G401 (cell line): ENCODE measurements around the gene TNPO3. TPM values are rescaled to one million over a fixed set of nuclear protein-coding genes. Genes with fewer than 3 reads are reported as not detected.
"Not testable (repeated sequence)": the region's sequence is repeated elsewhere in the genome, so short reads cannot be mapped to it uniquely, and the experiment has no call there.

ENCODE experiments used
- DNase-seq: peaks from one replicate; pipeline ENCODE4 v3.0.0-alpha.2; 2015; ENCODE audit warnings: low spot score
- in situ Hi-C: cut with HindIII; loops from 2 replicates; pipeline ENCODE4 v1.10.0; 2016; ENCODE audit warnings: low sequenced_read_pairs, mixed read lengths
- total RNA-seq: library from RNA; depleted of rRNA; stranded (reverse); fragments of >200 nt; shearing (Covaris generic); gene quantifications from 2 replicates; pipeline ENCODE4 v1.2.3, GENCODE V29; 2014

TNPO3 gene
- total RNA-seq, 1 experiment from 2014 or later = 71.4 TPM

DNA sequence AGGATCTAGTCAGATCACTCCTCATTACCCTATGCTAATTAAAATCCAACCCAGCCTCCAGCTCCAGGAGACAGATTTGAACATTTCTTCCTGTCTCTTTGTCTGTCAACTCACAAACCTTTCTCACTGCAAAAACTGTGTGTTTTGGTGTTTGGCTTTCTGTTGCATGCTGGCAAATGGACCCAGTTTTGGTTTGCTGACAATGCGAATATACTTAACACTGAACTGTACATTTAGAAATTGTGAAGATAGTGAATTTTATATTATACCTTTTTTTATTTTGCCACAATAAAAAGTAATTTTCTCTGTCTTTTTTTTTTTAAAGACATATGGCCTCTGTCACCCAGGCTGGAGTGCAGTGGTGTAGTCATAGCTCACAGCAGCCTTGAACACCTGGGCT is 18.3 kb upstream of the TNPO3 start:
- no peak for DNase-seq
- in situ Hi-C loops = no loop called here

DNA sequence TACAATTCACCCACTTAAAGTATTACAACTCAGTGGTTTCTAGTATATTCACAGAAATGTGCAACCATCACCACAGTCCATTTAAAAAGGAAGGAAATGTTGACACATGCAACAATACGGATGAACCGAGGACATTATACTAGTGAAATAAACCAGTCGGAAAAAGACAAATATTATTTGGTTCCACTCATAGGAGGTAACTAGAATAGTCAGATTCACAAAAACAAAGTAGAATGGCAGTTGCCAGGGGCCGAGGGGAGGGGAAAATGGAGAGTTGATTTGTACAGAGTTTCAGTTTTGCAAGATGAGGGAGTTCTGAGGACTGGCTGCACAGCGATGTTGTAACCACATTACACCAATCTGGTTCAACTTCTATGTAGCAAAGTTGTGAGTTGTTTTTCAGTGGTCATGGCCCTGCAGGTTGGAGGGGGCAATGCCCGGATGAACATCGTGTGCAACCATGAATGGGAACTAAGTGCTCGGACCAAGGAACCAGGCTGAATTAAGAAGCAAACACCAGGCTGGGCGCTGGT is 17.6 kb upstream of the TNPO3 start:
- no peak for DNase-seq
- in situ Hi-C loops = no loop called here

DNA sequence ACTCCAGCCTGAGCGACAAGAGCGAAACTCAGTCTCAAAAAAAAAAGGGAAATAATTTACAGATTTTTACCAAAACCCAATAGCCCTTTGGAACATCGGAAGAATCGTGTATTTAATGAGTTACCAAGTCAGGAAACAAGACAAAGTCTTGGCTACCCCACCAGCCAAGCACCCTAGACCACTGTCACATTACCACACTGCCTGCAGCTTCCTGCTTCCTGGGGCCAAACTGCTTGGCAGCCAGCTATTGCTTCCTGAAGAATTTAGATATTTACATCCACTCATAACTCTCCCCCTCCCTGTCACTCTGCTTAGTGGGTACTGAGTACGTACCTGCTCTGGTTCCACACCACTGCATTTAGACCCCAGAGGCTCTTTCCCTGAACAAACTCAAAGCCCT is 14.1 kb upstream of the TNPO3 start:
- in situ Hi-C loops = no loop called here
- DNase-seq = no peak

DNA sequence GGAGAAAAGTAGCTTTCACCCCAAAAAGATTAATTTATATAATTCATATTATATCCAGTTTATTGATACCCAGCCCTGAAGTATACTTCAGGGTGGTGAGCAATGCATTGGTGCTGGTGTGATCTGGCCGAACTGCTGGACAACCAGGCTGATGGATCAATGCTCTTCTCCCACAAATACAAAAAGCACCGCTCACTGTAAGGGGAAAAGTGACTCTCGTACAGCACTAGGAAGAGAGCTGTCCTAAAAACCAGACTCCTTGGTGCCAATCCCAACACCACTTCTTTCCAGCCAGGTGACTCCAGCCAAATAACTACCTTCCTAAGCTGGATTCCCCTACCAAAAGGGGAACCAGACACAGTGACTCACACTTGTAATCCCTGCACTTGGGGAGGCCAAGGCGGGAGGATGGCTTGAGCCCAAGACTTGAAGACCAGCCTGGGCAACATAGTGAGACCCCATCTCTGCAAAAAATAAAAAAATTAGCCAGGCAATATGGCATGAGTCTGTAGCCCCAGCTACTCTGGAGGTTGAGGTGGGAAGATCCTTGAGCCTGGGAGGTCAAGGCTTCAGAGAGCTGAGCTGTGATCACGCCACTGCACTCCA is 13.1 kb upstream of the TNPO3 start:
- in situ Hi-C loops = no loop called here
- no peak for DNase-seq

DNA sequence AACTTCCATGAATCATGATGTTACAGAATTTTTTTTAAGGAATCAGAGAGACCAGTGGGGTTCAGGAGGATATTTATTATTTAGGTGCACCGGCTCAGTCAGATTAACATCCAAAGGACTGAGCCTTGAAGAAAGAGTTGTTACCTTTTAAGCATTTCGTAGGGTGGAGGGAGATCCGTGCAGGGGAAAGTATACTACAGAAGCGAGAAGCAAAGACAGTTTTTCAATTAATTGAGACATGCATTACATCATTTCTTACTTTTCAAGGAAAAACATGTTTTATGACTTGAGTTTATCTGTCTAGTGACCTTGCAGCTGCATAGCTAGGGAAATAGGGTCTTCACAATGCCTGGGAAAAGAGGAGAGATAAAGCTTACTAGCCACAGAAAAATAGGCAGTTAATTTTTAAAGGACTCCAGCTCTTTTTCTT is 12.2 kb upstream of the TNPO3 start:
- DNase-seq, in situ Hi-C loops: not testable (repeated sequence)

DNA sequence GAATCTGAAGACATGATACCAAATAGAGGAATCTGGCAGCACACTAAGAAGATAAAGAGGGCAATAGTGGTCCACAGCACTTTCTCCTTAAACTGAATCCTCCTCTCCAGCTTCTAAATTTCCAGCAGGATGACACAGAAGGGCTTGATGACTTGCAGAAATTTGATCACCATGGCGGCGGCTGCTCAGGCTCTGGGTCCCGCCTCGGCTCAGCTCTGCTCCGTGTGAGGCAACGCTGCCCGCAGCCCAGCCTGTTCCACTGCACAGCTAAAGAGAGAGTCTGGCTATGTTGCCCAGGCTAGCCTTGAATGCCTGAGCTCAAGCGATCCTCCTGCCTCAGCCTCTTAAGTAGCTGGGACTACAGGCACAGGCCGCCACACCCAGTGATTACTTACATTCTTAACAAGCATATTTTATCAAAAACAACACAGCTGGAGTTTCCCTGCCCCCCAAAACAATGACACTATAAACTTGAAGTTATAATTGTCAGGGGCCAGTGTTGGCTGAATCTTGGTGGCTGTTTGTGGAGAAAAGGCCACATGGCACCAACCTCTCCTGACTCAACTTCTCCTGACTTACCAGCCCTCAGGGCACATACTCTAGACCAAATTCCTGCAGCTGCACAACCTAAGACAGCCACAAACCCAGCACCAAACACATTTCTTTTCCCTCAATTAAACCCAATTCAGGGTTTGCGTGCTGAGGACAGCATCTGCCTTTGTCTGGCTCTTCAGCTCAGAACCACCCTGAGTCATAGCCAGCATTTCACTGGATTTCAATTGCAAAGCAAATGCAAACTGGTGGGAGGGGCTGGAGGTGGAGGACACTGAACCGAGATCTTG is 11.6 kb upstream of the TNPO3 start:
- in situ Hi-C loops = no loop called here
- DNase-seq = no peak

DNA sequence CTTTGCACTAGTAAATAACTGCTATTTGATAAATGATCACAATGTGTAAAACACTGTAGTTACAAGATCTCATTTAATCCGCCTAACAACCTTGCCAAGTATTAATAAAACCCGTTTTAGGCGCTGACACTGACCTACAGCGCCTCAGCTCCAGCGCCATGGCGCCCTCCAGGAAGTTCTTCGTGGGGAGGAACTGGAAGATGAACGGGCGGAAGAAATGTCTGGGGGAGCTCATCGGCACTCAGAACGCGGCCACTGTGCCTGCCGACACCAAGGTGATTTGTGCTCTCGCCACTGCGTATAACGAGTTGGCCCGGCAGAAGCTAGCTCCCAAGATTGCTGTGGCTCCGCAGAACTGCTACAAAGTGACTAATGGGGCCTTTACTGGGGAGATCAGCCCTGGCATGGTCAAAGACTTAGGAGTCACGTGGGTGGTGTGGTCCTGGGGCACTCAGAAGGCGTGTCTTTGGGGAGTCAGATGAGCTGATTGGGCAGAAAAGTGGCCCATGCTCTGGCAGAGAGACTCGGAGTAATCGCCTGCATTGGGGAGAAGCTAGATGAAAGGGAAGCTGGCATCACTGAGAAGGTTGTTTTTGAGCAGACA is 1.1 kb upstream of the TNPO3 start:
- in situ Hi-C loops = no loop called here
- DNase-seq = peak; percentile 10

DNA sequence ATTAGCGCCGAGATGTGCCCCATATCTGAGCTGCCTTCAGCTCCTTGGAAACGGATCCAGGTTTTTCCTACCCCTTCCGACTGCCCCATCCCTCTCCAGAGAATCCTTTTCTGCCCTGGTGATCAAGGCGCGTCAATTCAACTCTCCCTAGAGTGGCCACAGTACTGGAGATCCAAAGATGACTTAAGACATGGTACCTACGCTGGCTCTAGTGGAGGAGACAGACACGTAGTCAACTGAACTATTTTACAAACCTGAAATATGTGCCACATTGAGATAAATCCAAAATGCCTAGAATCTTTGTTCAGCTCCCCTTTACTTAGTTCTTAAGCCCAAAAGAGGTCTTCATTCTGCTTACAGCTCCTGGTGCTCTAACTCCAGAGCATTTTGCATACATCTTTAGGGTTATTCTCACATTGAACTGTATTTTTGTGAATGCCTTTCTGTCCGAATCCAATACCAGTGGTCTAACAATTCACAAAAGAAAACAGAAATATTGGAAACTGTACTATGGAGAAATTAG is 444 bp upstream of the TNPO3 start:
- DNase-seq = no peak
- in situ Hi-C loops = no loop called here

DNA sequence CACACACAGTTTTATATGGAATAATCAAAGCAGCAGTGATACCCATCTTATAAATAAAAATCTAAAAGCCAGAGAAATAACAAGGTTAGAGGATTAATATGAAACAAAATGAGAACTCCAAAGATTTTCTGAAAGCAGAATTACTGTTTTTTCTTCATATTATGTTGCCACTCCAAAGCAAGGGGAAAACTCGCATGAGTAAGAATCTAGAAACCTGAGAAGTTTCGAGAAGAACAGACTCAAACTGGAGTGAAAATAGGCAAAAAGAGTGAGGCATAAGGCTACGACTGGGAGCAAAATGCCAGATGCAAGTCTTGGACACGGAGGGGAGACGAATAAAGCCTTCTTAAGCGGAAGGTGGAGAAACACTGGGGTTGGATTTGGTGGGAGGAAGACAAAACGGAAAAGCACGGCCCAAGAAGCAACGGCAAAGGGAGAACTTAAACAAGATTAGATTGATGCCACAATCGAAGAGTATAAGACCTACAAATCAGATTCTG is 923 bp downstream of the TNPO3 start:
- in situ Hi-C loops = no loop called here
- no peak for DNase-seq

DNA sequence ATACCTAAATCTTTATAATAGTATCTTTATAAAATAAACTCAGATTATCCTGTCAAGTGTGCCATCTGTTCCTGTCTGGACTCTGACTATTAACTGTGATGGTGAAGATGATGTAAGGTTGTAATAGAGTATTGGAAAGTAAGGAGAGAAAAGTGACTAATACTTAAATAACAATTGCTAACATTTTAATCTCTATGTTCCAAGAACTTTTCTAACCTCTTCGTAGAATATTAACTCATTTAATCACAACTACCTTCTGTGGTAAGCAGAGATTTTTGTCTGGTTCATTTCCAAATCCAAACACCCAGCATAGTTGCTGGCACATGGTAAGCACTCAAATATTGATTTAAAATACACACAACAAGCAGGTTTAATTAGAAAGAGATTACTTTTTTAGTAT is 2.5 kb downstream of the TNPO3 start:
- in situ Hi-C loops = no loop called here
- DNase-seq = no peak

DNA sequence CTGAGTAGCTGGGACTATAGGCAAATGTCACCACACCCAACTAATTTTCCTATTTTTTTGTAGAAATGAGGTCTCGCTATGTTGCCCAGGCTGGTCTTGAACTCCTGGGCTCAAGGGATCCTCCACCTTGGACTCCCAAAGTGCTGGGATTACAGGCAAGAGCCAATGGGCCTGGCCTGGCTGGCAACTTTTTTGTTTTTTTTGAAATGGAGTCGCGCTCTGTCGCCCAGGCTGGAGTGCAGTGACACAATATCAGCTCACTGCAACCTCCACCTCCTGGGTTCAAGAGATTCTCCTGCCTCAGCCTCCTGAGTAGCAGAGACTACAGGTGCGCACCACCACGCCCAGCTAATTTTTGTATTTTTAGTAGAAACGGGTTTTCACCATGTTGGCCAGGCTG is 3.5 kb downstream of the TNPO3 start:
- in situ Hi-C loops = not testable (repeated sequence)

DNA sequence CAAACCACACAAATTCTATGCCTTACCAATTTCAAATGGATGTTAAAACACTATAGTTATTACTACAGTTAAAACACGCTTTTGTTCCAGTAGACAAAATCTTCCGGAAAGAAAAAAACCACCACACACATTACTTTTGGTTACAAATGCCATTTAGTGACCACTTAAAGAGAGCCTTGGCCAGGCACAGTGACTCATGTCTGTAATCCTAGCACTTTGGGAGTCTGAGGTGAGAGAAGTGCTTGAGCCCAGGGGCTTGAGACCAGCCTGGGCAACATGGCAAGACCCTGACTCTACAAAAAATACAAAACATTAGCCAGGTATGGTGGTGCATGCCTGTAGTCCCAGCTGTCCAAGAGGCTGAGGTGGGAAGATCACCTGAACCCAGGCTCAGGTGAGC is 7.2 kb downstream of the TNPO3 start:
- in situ Hi-C loops = no loop called here
- no peak for DNase-seq

More for the DNA sequence above, 3.5 kb downstream of the TNPO3 start:
- DNase-seq = not testable (repeated sequence)

DNA sequence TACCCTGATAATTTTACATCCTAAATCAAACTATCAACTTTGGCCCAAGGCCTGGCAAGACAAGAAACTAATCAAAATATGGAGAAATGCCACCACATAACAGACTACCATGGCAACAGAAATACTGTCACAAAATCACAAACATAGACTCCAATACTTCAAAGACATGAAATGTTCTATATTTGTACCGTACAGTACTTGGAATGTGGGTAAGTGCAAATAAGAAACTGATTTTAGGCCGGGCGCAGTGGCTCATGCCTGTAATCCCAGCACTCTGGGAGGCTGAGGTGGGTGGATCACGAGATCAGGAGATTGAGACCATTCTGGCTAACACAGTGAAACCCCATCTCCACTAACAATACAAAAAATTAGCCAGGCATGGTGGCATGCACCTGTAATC is 9.2 kb downstream of the TNPO3 start:
- no peak for DNase-seq
- in situ Hi-C loops = no loop called here

DNA sequence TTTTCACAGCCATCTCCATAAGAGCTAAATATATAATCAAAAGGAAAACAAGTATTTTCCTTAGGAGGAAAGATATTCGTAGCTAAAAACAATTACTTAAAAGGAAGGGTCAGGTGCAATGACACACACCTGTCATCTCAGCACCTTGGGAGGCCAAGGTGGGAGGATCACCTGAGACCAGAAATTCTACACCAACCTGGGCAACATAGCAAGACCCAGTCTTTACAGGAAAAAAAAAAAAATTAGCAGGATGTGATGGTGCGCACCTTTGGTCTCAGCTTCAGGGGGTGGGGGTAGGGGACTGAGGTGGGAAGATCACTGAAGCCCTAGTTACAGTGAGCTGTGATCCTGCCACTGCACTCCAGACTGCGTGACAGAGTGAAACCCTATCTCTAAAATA is 11.9 kb downstream of the TNPO3 start:
- in situ Hi-C loops = no loop called here
- DNase-seq = no peak

DNA sequence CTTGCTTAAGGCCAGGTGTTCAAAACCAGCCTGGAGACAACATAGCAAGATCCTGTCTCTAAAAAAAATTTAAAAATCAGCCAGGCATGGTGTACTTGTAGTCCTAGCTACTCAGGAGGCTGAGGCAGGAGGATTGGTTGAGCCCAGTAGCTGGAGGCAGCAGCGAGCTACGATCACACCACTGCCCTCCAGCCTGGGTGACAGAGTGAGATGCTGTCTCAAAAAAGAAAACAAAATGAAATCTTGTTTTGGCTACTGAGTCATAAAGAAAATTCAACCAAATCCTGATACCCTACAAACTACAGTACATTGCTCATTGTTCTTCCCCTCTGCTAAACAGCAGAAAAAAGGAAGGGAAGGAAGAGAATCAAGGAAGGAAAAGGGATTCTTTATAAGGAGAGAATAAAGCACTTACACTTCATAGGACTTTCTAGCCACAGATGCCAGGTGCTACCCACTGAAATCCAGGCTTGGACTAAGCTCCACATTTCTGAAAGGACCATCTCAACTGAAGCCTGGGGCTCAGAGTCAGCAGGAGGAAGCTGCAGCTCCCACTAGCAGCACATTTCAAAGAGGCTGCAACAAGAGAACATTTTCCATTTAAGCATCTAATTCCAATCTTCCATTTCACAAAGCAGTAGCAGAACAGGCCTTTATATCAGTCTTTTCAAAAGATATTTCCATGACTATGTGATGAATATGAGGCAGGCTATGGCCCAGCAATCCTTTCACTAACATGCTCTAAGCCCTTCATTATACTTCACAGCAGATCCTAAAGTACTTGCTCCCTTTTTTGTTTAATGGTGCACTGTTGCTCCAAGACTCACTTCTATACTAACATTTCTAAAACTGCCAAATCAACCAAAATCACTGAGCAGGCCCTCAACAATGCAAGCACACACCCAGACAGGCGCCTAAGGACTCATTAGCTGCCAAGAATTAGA is 13.5 kb downstream of the TNPO3 start:
- DNase-seq = no peak
- in situ Hi-C loops = no loop called here

DNA sequence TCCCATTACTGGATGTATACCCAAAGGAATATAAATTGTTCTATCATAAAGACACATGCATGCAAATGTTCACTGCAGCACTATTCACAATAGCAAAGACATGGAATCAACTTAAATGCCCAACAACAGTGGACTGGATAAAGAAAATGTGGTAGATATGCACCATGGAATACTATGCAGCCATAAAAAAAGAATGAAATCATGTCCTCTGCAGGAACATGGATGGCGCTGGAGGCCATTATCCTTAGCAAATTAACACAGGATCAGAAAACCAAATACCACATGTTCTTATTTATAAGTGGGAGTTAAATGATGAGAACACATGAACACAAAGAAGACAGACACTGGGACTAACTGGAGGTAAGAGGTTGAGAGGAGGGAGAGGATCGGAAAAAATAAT is 16.4 kb downstream of the TNPO3 start:
- in situ Hi-C loops = not testable (repeated sequence)

DNA sequence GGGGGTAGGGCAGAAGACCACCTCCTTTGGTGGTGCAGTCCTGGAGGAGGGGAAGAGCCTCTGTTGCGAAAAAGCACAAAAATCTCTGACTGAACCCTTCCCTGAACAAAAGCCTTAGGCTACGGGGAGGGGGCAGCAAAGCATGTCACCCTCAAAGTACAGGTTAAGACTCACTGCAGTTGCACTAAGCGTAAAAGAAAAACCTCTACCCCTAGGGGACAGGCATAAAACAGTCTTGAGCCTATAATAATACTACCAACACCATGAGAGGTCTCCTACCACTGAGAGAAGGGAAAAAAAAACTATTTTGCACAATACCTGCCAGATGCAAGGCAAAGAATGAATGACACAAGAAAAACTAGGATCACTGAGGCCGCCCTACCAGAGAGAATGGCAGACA is 17.3 kb downstream of the TNPO3 start:
- in situ Hi-C loops = no loop called here
- DNase-seq = no peak

More for the DNA sequence above, 16.4 kb downstream of the TNPO3 start:
- DNase-seq = not testable (repeated sequence)

DNA sequence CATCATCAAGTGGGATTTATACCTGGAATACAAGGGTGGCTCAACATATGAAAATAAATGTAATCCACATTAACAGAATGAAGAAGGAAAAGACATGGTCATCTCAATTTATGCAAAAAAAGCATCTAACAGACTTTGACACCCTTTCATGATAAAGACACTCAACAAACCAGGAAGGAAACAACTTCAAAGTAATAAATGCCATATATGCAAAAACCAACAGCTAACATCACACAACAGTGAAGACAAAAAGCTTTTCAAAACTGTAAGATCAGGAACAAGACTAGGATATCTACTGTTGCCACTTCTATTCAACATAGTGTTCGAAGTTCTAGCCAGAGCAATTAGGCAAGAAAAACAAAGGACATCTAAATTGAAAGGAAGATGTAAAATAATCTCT is 22.9 kb downstream of the TNPO3 start:
- DNase-seq = no peak

DNA sequence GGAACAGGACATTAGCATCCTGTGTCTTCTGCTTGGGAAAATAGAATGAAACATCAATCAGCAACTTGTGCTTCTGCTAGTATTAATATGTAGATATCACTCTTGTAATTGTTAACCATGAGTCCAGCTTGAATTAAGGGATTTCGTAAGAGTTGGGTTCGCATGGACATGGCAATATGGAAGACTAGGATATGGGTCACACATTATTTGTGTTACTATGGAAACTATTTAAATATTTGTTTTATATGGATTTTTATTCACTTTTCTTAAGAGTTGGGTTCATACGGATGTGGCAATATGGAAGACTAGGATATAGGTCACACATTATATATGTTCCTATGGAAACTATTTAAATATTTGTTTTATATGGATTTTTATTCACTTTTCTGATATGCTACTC is 24.5 kb downstream of the TNPO3 start:
- DNase-seq = no peak
- in situ Hi-C loops = no loop called here

More for the DNA sequence above, 22.9 kb downstream of the TNPO3 start:
- in situ Hi-C loops = no loop called here
